ENCODE data around the gene SARM1.

SARM1 gene

DNA sequence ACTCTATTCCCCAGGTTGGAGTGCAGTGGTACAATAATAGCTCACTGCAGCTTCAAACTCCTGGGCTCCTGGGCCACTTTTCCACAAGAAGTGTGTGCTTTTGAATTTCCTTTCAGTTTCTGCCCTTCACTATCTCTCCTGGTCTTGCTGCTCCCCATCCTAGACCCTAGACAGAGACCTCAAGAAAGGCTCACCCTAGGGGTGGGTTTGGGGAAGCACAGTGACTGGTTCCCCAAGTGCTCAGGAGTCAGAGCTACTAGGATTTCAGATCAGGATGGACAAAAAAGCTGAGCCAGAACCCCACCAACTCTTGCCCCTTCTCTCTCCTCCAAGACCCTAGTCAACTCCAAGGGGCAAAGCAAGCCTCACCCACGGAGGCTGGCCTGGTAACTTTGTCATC is 4.9 kb upstream of the SARM1 start:
- TF ChIP-seq, protein P1, sequence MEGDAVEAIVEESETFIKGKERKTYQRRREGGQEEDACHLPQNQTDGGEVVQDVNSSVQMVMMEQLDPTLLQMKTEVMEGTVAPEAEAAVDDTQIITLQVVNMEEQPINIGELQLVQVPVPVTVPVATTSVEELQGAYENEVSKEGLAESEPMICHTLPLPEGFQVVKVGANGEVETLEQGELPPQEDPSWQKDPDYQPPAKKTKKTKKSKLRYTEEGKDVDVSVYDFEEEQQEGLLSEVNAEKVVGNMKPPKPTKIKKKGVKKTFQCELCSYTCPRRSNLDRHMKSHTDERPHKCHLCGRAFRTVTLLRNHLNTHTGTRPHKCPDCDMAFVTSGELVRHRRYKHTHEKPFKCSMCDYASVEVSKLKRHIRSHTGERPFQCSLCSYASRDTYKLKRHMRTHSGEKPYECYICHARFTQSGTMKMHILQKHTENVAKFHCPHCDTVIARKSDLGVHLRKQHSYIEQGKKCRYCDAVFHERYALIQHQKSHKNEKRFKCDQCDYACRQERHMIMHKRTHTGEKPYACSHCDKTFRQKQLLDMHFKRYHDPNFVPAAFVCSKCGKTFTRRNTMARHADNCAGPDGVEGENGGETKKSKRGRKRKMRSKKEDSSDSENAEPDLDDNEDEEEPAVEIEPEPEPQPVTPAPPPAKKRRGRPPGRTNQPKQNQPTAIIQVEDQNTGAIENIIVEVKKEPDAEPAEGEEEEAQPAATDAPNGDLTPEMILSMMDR (IDR thresholded peaks at IDR 0.05; ENCODE audit: insufficient read depth, low read depth, low read length, missing control alignments): no peak
- no peak for DNase-seq (ENCODE audit: low read depth)
- H3K4me3 ChIP-seq (ENCODE audit: low read depth, low read length): no peak overlapping the region

DNA sequence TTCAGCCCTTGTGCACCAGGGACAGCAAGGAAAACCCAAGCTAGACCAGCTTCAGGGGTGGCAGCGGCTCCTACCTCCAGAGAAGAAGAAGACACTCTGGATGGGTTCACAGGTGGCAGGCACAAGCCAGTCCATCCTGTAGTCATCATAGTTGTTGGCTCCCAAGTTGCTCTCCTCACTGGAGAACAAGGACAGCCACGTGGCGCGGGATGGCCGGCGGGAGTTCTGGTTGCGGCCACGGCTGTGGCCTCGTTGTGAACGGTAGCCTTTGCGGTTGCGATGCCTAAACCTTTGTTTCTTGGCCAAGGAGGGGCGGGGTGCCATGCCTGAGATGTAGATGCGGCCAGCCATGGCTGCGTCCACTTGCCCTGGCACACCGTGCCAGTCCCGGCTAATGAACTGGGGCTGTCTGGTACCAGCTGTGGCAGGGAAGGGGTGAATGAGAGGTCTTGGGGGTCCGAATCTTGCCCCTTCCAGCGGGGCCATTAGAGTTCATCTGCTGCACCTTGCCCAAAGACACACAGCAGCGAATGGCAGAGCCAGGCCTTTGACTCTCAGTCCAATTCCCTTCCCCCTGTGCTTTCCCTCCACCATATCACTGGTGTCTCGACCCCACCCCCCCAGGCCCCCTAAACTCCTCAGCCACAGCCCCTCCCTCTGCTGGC is 3.7 kb upstream of the SARM1 start:
- TF ChIP-seq, protein P1 (IDR thresholded peaks at IDR 0.05; ENCODE audit: insufficient read depth, low read depth, low read length, missing control alignments): no peak
- DNase-seq (ENCODE audit: low read depth): no peak
- no peak overlapping the region for H3K4me3 ChIP-seq (ENCODE audit: low read depth, low read length)

DNA sequence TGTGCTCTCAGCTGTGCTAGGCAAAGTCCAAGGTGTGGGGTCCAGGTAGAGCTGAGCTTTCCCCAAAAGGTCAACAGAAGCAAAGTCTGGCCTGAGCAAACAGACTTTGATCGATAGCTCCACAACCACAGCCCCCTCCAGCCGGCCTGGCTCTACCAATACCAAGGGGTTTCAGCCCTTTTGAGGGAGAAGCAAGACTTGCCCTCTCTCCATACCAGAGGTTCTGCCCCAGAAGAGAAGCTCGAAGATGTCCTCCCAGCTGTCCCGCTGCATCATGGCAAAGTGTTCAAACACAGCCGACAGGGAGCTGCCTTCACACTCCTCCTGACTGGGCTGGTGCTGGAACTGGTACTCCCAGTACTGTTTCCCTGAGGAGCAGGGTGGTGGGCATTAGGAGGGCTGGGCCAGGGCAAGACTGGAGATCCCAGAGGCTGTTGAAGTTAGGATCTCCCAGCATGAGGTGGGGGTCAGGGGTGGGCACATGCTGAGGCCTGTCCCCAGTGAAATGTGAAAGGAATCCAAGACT is 3.1 kb upstream of the SARM1 start:
- no peak overlapping the region for H3K4me3 ChIP-seq (ENCODE audit: low read depth, low read length)
- DNase-seq (ENCODE audit: low read depth): no peak
- TF ChIP-seq, protein P1 (IDR thresholded peaks at IDR 0.05; ENCODE audit: insufficient read depth, low read depth, low read length, missing control alignments): no peak

DNA sequence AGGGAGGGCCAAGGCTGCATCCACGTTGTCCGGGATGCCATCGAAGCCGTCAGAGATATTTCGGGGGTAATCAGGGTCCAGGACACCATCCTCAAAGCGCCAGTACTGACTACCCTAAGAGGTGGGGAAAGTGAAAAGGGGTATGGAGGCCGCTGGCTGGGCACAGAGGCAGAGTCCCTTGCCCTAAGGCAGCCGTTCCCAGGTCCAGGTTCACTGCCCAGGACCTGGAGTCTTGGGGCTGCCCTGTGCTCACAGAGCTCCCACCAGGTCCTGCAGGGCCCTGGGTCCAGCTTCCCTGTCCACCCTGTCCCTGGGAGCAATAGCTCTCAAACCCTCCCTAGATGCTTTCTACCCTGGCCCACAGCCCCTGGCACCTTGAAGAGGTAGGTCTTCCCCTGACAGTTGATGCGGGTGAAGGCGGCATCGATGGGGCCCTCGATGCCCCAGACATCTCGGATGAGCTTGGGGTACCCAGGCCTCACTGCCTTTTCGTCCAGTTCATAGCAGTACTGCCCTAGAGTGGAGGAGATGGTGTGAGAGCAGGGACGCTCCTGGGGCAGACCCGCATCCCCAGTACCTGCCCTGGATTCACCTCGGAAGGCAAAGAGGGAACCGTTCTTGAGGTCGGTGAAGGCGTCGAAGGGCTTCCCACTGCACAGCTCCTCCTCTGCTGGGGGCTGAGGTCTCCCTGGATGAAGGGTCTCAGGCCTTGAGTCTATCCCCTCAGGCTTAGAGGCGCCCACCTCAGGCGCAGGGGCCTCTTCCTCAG is 2.4 kb upstream of the SARM1 start:
- TF ChIP-seq, protein P1 (IDR thresholded peaks at IDR 0.05; ENCODE audit: insufficient read depth, low read depth, low read length, missing control alignments): no peak
- no peak overlapping the region for H3K4me3 ChIP-seq (ENCODE audit: low read depth, low read length)
- no peak for DNase-seq (ENCODE audit: low read depth)

DNA sequence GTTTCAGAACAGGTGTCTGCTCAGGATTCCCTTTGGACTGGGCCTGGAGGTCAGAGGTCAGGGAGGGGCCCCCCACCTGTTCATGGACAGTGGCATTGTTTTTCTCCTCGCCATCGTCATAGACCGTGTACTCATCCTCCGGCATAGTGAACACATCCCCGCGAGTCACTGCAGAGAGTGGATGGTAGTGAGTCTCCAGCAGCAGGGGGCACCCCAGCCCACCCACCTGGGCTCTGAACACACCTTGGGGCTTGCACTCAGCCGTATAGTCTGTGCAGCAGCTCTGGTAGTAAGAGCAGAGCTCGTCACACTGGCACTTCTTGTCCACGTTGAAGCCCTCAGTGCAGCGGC is 1.8 kb upstream of the SARM1 start:
- no peak for DNase-seq (ENCODE audit: low read depth)
- TF ChIP-seq, protein P1 (IDR thresholded peaks at IDR 0.05; ENCODE audit: insufficient read depth, low read depth, low read length, missing control alignments): no peak
- no peak overlapping the region for H3K4me3 ChIP-seq (ENCODE audit: low read depth, low read length)

DNA sequence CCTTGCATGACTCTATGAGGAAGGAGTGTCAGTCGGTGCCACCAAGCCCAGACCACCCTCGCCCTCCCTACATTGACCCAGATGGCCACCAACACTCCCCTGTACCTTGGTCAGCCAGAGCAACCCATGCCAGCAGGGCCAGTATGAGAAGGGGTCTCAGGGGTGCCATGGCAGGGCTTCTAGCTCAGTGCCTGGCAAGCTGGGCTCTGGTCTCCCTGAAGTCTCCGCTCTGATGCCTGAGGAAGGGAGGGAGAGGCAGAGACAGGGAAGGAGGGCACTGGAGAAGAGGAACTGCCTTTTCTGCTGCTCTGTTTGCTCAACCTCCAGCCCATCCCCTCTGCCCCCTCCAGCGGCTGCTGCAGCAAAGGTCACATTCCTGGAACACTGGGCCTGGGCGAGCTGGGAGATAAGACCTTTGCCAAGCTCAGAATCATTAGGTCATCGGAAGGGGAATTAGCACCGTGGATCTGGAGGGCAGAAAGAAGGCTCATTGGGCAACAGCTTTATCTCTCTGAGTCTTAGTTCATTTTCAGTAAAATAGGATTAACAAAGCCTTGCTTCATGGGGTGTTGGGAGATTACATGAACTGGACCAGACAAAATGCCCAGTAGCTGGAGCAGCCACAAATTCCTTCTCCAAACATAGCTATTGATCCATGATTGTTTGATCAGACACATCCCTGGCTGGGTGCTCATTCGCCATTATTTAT is 1.3 kb upstream of the SARM1 start, which contains the start of gene VTN:
Gene VTN (minus strand): TSS at position 273 of the 709 bp plus-strand sequence. CDS start 104 bp downstream, at position 169.
- no peak for DNase-seq (ENCODE audit: low read depth)
- H3K4me3 ChIP-seq (ENCODE audit: low read depth, low read length): peak within 1 kb of the TSS; percentile 76
- TF ChIP-seq, protein P1 (IDR thresholded peaks at IDR 0.05; ENCODE audit: insufficient read depth, low read depth, low read length, missing control alignments): no peak

All from GM12865 (cell line).